HG03575 (cell line): Measurements from ENCODE around the gene RLIM.

Experiments used
- ATAC-seq: cut with Tn5 transposase; IDR thresholded peaks from one replicate; pipeline ENCODE4 v1.9.1; 2021; ENCODE audit not compliant: unreplicated experiment, insufficient number of reproducible peaks, low FRiP score; ENCODE audit errors: extremely low read depth

The RLIM gene

GRCh38 chrX:74540635-74541249 is 73.7 kb downstream of the RLIM start:
- ATAC-seq: no peak

- ATAC-seq: no peak
Measured at GRCh38 chrX:74536832-74537371, 77.5 kb downstream of the RLIM start.

GRCh38 chrX:74536152-74536831 is 78.1 kb downstream of the RLIM start:
- ATAC-seq: no peak

GRCh38 chrX:74535408-74536151 is 78.8 kb downstream of the RLIM start:
- no peak for ATAC-seq
